ENCODE measurements around the gene PTH1R. TPM values are rescaled to one million over a fixed set of nuclear protein-coding genes. Genes with fewer than 3 reads are reported as not detected.

The PTH1R gene
- total and polyA plus RNA-seq, 10 of the 15 experiments (the other 5 are each of a cell fraction or from before 2014, with no cell fraction given) = not detected

DNA sequence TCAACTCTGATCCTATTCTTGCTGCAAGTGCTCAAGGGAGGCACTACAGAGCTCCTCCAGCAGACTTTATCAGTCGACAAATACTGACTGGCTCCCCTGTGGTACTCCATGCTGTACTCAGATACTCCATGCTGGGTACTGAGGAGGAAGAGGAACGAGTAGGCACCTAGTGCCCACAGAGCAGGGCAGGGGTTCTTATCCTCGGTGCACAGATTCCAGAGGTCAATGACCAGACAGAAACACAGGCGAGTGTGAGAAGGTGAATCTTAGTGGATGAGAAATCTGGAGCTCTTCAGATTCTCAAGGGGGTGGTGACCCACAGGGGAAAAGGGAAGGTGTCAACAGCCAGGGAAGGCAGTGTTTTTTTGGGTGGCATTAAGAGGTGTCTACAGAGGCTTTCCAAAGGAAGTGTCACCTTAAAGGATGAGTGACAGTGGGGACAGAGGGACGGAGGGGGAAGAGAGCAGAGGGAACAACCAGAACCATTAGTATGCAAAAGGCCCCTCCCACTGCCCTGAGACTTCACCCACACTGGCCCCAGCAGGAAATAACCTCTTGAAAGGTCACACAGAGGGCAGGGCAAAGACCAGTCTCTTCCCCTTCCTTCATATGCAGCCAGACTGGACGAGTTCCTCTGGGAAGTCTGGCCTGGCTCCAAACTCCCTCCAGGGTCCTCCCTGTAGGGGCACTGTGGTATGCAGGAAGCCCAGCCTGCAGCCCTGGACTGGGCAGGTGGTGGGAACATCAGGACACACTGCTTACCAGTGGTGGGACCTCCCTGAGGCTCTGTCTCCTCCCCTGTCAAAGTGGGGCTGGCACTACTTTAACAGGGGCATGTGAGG lies 71.5 kb downstream of the PTH1R start (continued):
- TF ChIP-seq, protein P1, sequence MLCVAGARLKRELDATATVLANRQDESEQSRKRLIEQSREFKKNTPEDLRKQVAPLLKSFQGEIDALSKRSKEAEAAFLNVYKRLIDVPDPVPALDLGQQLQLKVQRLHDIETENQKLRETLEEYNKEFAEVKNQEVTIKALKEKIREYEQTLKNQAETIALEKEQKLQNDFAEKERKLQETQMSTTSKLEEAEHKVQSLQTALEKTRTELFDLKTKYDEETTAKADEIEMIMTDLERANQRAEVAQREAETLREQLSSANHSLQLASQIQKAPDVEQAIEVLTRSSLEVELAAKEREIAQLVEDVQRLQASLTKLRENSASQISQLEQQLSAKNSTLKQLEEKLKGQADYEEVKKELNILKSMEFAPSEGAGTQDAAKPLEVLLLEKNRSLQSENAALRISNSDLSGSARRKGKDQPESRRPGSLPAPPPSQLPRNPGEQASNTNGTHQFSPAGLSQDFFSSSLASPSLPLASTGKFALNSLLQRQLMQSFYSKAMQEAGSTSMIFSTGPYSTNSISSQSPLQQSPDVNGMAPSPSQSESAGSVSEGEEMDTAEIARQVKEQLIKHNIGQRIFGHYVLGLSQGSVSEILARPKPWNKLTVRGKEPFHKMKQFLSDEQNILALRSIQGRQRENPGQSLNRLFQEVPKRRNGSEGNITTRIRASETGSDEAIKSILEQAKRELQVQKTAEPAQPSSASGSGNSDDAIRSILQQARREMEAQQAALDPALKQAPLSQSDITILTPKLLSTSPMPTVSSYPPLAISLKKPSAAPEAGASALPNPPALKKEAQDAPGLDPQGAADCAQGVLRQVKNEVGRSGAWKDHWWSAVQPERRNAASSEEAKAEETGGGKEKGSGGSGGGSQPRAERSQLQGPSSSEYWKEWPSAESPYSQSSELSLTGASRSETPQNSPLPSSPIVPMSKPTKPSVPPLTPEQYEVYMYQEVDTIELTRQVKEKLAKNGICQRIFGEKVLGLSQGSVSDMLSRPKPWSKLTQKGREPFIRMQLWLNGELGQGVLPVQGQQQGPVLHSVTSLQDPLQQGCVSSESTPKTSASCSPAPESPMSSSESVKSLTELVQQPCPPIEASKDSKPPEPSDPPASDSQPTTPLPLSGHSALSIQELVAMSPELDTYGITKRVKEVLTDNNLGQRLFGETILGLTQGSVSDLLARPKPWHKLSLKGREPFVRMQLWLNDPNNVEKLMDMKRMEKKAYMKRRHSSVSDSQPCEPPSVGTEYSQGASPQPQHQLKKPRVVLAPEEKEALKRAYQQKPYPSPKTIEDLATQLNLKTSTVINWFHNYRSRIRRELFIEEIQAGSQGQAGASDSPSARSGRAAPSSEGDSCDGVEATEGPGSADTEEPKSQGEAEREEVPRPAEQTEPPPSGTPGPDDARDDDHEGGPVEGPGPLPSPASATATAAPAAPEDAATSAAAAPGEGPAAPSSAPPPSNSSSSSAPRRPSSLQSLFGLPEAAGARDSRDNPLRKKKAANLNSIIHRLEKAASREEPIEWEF (IDR thresholded peaks at IDR 0.05; ENCODE audit: insufficient replicate concordance, low read depth, low read length) = no peak
- TF ChIP-seq, protein P2, sequence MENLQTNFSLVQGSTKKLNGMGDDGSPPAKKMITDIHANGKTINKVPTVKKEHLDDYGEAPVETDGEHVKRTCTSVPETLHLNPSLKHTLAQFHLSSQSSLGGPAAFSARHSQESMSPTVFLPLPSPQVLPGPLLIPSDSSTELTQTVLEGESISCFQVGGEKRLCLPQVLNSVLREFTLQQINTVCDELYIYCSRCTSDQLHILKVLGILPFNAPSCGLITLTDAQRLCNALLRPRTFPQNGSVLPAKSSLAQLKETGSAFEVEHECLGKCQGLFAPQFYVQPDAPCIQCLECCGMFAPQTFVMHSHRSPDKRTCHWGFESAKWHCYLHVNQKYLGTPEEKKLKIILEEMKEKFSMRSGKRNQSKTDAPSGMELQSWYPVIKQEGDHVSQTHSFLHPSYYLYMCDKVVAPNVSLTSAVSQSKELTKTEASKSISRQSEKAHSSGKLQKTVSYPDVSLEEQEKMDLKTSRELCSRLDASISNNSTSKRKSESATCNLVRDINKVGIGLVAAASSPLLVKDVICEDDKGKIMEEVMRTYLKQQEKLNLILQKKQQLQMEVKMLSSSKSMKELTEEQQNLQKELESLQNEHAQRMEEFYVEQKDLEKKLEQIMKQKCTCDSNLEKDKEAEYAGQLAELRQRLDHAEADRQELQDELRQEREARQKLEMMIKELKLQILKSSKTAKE (IDR thresholded peaks at IDR 0.05; ENCODE audit: low read depth, poor library complexity, severe bottlenecking) = peak; percentile 46
- TF ChIP-seq, protein P3, sequence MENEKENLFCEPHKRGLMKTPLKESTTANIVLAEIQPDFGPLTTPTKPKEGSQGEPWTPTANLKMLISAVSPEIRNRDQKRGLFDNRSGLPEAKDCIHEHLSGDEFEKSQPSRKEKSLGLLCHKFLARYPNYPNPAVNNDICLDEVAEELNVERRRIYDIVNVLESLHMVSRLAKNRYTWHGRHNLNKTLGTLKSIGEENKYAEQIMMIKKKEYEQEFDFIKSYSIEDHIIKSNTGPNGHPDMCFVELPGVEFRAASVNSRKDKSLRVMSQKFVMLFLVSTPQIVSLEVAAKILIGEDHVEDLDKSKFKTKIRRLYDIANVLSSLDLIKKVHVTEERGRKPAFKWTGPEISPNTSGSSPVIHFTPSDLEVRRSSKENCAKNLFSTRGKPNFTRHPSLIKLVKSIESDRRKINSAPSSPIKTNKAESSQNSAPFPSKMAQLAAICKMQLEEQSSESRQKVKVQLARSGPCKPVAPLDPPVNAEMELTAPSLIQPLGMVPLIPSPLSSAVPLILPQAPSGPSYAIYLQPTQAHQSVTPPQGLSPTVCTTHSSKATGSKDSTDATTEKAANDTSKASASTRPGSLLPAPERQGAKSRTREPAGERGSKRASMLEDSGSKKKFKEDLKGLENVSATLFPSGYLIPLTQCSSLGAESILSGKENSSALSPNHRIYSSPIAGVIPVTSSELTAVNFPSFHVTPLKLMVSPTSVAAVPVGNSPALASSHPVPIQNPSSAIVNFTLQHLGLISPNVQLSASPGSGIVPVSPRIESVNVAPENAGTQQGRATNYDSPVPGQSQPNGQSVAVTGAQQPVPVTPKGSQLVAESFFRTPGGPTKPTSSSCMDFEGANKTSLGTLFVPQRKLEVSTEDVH (IDR thresholded peaks at IDR 0.05; ENCODE audit: low read depth, partially characterized antibody) = no peak
- TF ChIP-seq BCL11A (IDR thresholded peaks at IDR 0.05; ENCODE audit: low read depth, low read length) = no peak
- TF ChIP-seq HDGF (IDR thresholded peaks at IDR 0.05) = no peak
- TF ChIP-seq ZZZ3 (IDR thresholded peaks at IDR 0.05; ENCODE audit: control insufficient read depth, insufficient read length, low read depth) = no peak

All from GM12878 (cell line).